WTC11 (cell line): ENCODE results near the gene CMKLR1.

Experiments used
- CREB1 ChIP-seq: sonication (generic); formaldehyde crosslinking; IDR thresholded peaks from 2 replicates; pipeline ENCODE4 v1.8.0; 2023; ENCODE audit warnings: mild to moderate bottlenecking, missing genetic modification reagents
- CREM ChIP-seq: sonication (generic); formaldehyde crosslinking; IDR thresholded peaks from 2 replicates; pipeline ENCODE4 v1.8.1; 2022; ENCODE audit warnings: mild to moderate bottlenecking, missing genetic modification reagents, moderate library complexity
- CTCF ChIP-seq: fragments of 200-600 bp; IDR thresholded peaks from 2 replicates; pipeline ENCODE4 v1.8.0; 2022; ENCODE audit warnings: antibody characterized with exemption
- ELF4 ChIP-seq: sonication (generic); formaldehyde crosslinking; IDR thresholded peaks from 2 replicates; pipeline ENCODE4 v1.8.1; 2022; ENCODE audit warnings: low read depth, mild to moderate bottlenecking, moderate library complexity, missing genetic modification reagents
- NR1H2 ChIP-seq: sonication (generic); formaldehyde crosslinking; IDR thresholded peaks from 2 replicates; pipeline ENCODE4 v1.9.0; 2021; ENCODE audit warnings: mild to moderate bottlenecking, moderate library complexity, missing genetic modification reagents
- ZNF138 ChIP-seq: sonication (generic); formaldehyde crosslinking; conservative IDR thresholded peaks from 2 replicates; pipeline ENCODE4 v1.8.1; 2022; ENCODE audit warnings: mild to moderate bottlenecking, moderate library complexity, missing genetic modification reagents
- TF ChIP-seq, protein P1 (sequence below): sonication (generic); formaldehyde crosslinking; conservative IDR thresholded peaks from 2 replicates; pipeline ENCODE4 v1.8.1; 2022; ENCODE audit warnings: mild to moderate bottlenecking, missing genetic modification reagents
- TF ChIP-seq, protein P2 (sequence below): sonication (generic); formaldehyde crosslinking; IDR thresholded peaks from 2 replicates; pipeline ENCODE4 v1.8.0; 2022; ENCODE audit warnings: mild to moderate bottlenecking, missing genetic modification reagents
- TF ChIP-seq, protein P3 (sequence below): sonication (generic); formaldehyde crosslinking; IDR thresholded peaks from 2 replicates; pipeline ENCODE4 v1.8.1; 2023; ENCODE audit warnings: mild to moderate bottlenecking, missing genetic modification reagents

- TF ChIP-seq, protein P1, sequence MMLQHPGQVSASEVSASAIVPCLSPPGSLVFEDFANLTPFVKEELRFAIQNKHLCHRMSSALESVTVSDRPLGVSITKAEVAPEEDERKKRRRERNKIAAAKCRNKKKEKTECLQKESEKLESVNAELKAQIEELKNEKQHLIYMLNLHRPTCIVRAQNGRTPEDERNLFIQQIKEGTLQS, result no peak
- TF ChIP-seq CTCF (no peak), CREB1 (CRISPR knock-in tag) (no peak), CREM (CRISPR knock-in tag) (no peak), ELF4 (CRISPR knock-in tag) (no peak), ZNF138 (CRISPR knock-in tag) (no peak), NR1H2 (CRISPR knock-in tag) (no peak)
- TF ChIP-seq, protein P2, sequence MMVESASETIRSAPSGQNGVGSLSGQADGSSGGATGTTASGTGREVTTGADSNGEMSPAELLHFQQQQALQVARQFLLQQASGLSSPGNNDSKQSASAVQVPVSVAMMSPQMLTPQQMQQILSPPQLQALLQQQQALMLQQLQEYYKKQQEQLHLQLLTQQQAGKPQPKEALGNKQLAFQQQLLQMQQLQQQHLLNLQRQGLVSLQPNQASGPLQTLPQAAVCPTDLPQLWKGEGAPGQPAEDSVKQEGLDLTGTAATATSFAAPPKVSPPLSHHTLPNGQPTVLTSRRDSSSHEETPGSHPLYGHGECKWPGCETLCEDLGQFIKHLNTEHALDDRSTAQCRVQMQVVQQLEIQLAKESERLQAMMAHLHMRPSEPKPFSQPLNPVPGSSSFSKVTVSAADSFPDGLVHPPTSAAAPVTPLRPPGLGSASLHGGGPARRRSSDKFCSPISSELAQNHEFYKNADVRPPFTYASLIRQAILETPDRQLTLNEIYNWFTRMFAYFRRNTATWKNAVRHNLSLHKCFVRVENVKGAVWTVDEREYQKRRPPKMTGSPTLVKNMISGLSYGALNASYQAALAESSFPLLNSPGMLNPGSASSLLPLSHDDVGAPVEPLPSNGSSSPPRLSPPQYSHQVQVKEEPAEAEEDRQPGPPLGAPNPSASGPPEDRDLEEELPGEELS, result no peak
- TF ChIP-seq, protein P3, sequence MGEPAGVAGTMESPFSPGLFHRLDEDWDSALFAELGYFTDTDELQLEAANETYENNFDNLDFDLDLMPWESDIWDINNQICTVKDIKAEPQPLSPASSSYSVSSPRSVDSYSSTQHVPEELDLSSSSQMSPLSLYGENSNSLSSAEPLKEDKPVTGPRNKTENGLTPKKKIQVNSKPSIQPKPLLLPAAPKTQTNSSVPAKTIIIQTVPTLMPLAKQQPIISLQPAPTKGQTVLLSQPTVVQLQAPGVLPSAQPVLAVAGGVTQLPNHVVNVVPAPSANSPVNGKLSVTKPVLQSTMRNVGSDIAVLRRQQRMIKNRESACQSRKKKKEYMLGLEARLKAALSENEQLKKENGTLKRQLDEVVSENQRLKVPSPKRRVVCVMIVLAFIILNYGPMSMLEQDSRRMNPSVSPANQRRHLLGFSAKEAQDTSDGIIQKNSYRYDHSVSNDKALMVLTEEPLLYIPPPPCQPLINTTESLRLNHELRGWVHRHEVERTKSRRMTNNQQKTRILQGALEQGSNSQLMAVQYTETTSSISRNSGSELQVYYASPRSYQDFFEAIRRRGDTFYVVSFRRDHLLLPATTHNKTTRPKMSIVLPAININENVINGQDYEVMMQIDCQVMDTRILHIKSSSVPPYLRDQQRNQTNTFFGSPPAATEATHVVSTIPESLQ (CRISPR knock-in tag), result no peak
Observed at GRCh38 chr12:108303703-108304102, 35.4 kb downstream of the CMKLR1 start.
